A549 (cell line): Measurements from ENCODE around the gene TXNRD2. TPM values are rescaled to one million over a fixed set of nuclear protein-coding genes. Genes with fewer than 3 reads are reported as not detected.

Experiments used
- ATAC-seq, 2 experiments: fragments of 200-7000 bp in 1 of 2; fragments of >200 bp in 1 of 2; cut with Nextera tagmentation in 1 of 2; cut with Tn5 transposase in 1 of 2; 3 replicates each; pipeline versions ENCODE4 v1.8.0 to v1.9.1; 2018 to 2020; ENCODE audit warnings: mild to moderate bottlenecking in 1 of 2, moderate library complexity in 1 of 2
- CTCF ChIA-PET: fragments of 300-600 bp; sonication (Branson Sonifier 250); formaldehyde crosslinking; extraction: SDS; loops from one replicate; lab custom pipeline; 2021; ENCODE audit warnings: antibody characterized with exemption, inconsistent platforms; lab: Yijun Ruan, JAX
- POLR2A ChIA-PET: fragments of 350-600 bp; formaldehyde crosslinking; extraction: SDS; loops from one replicate; lab custom pipeline; 2021; ENCODE audit warnings: antibody characterized with exemption, inconsistent platforms; lab: Yijun Ruan, JAX
- DNase-seq, 2 experiments: peaks; one replicate each; pipeline versions ENCODE4 v3.0.0 to v3.0.0-alpha.2; 2011 to 2016; ENCODE audit warnings: low read depth in 1 of 2, low spot score in 1 of 2
- FAIRE-seq: peaks from 2 replicates; lab custom pipeline; 2011; peaks lifted over from hg19 to GRCh38; lab: Jason Lieb, UNC
- H3K27ac ChIP-seq, 2 experiments: fragments of >200 bp; sonication (Bioruptor Twin); formaldehyde crosslinking; 3 replicates each; pipeline ENCODE4 v1.5.1; 2016 to 2017
- H3K4me1 ChIP-seq: fragments of >200 bp; sonication (Bioruptor Twin); formaldehyde crosslinking; 3 replicates; pipeline ENCODE4 v1.6.1; 2016
- H3K4me2 ChIP-seq: fragments of >200 bp; sonication (Bioruptor Twin); formaldehyde crosslinking; 3 replicates; pipeline ENCODE4 v1.6.1; 2016
- H3K4me3 ChIP-seq: fragments of >200 bp; sonication (Bioruptor Twin); formaldehyde crosslinking; 3 replicates; pipeline ENCODE4 v1.5.1; 2016
- H3K9me3 ChIP-seq: fragments of >200 bp; sonication (Bioruptor Twin); formaldehyde crosslinking; 3 replicates; pipeline ENCODE4 v1.6.1; 2016
- CBX2 ChIP-seq: fragments of 200-600 bp; sonication (generic); IDR thresholded peaks from 2 replicates; pipeline ENCODE4 v1.6.1; 2016; ENCODE audit warnings: low read depth, mild to moderate bottlenecking, borderline replicate concordance
- CBX8 ChIP-seq: fragments of 200-600 bp; sonication (generic); IDR thresholded peaks from 2 replicates; pipeline ENCODE4 v1.6.1; 2016
- CEBPB ChIP-seq, 2 experiments: fragments of >200 bp in 1 of 2; sonication (Bioruptor Twin) in 1 of 2; formaldehyde crosslinking in 1 of 2; IDR thresholded peaks; 2 replicates each; pipeline ENCODE4 v1.6.1; 2012 to 2016
- CHD2 ChIP-seq: fragments of 150-350 bp; IDR thresholded peaks from 2 replicates; pipeline ENCODE4 v1.6.1; 2014; ENCODE audit warnings: low read length; ENCODE audit not compliant: partially characterized antibody
- E2F6 ChIP-seq: IDR thresholded peaks from 2 replicates; pipeline ENCODE4 v1.6.1; 2012; ENCODE audit warnings: low read depth, borderline replicate concordance
- ESRRA ChIP-seq: fragments of 150-350 bp; IDR thresholded peaks from 2 replicates; pipeline ENCODE4 v1.6.1; 2014; ENCODE audit warnings: mild to moderate bottlenecking, low read length, borderline replicate concordance
- FOSB ChIP-seq: fragments of 250-450 bp; sonication (Bioruptor Pico); IDR thresholded peaks from 2 replicates; pipeline ENCODE4 v1.5.0; 2020; ENCODE audit warnings: mild to moderate bottlenecking, moderate library complexity
- FOSL2 ChIP-seq, 2 experiments: fragments of 450-650 bp in 1 of 2; fragments of >200 bp in 1 of 2; sonication (Bioruptor Twin) in 1 of 2; formaldehyde crosslinking; IDR thresholded peaks; 2 replicates each; pipeline versions ENCODE4 v1.5.0 to v1.6.1; 2016 to 2020; ENCODE audit warnings: mild to moderate bottlenecking in 1 of 2, moderate library complexity in 1 of 2
- HDAC2 ChIP-seq: fragments of 200-600 bp; sonication (generic); IDR thresholded peaks from 2 replicates; pipeline ENCODE4 v1.6.1; 2016
- HOXA7 ChIP-seq: fragments of 250-450 bp; sonication (Bioruptor Pico); IDR thresholded peaks from 2 replicates; pipeline ENCODE4 v1.5.0; 2020; ENCODE audit warnings: mild to moderate bottlenecking, moderate library complexity
- HOXB13 ChIP-seq: fragments of 250-450 bp; sonication (Bioruptor Pico); IDR thresholded peaks from 2 replicates; pipeline ENCODE4 v1.5.0; 2020; ENCODE audit warnings: low read depth, mild to moderate bottlenecking, moderate library complexity
- HOXB5 ChIP-seq: fragments of 250-450 bp; sonication (Bioruptor Pico); IDR thresholded peaks from 2 replicates; pipeline ENCODE4 v1.5.0; 2020; ENCODE audit warnings: mild to moderate bottlenecking, moderate library complexity
- KDM5A ChIP-seq: fragments of 200-600 bp; sonication (generic); IDR thresholded peaks from 2 replicates; pipeline ENCODE4 v1.6.1; 2016; ENCODE audit warnings: antibody characterized with exemption, mild to moderate bottlenecking
- MAX ChIP-seq: IDR thresholded peaks from 2 replicates; pipeline ENCODE4 v1.6.1; 2012
- POLR2A ChIP-seq: IDR thresholded peaks from 2 replicates; pipeline ENCODE4 v1.6.1; 2012; ENCODE audit warnings: mild to moderate bottlenecking, low read length
- POLR2AphosphoS2 ChIP-seq: conservative IDR thresholded peaks from 2 replicates; pipeline ENCODE4 v1.6.1; 2012; ENCODE audit warnings: low read length, improper control_type of control experiment, inconsistent platforms
- RAD21 ChIP-seq, 2 experiments: fragments of >200 bp in 1 of 2; sonication (Bioruptor Twin) in 1 of 2; formaldehyde crosslinking in 1 of 2; IDR thresholded peaks in 1 of 2; conservative IDR thresholded peaks in 1 of 2; 2 replicates in 1 of 2; 3 replicates in 1 of 2; pipeline ENCODE4 v1.6.1; 2012 to 2018; ENCODE audit warnings: inconsistent platforms in 1 of 2
- RFX5 ChIP-seq: fragments of 450-650 bp; IDR thresholded peaks from 2 replicates; pipeline ENCODE4 v1.7.1; 2014; ENCODE audit warnings: antibody characterized with exemption, mild to moderate bottlenecking, moderate library complexity
- SREBF2 ChIP-seq: fragments of 450-650 bp; IDR thresholded peaks from 2 replicates; pipeline ENCODE4 v1.6.1; 2014; ENCODE audit warnings: mild to moderate bottlenecking, moderate library complexity
- TFCP2L1 ChIP-seq: fragments of 250-450 bp; sonication (Bioruptor Pico); IDR thresholded peaks from 2 replicates; pipeline ENCODE4 v1.5.0; 2021; ENCODE audit warnings: mild to moderate bottlenecking
- TP53 ChIP-seq: fragments of 250-450 bp; sonication (Bioruptor Pico); IDR thresholded peaks from 2 replicates; pipeline ENCODE4 v1.5.0; 2021; ENCODE audit warnings: mild to moderate bottlenecking, moderate library complexity
- ZFP36 ChIP-seq: fragments of 450-650 bp; IDR thresholded peaks from 2 replicates; pipeline ENCODE4 v1.6.1; 2014; ENCODE audit warnings: borderline replicate concordance; ENCODE audit not compliant: partially characterized antibody
- WGBS: methylation state at CpG from one replicate; pipeline ENCODE4 v1.1.6; 2017; ENCODE audit errors: missing lambda C conversion rate; 5-methylcytosine and 5-hydroxymethylcytosine counted together
- polyA plus RNA-seq, 4 experiments: library from polyadenylated mRNA; depleted of rRNA in 3 of 4; stranded (reverse); fragments of >200 nt; fragmentation: RNase III in 1 of 4; extraction: RNeasy Plus Mini Kit Qiagen cat#74134 plus additional on column Dnase treatment in 1 of 4; gene quantifications; 2 replicates in 3 of 4; 3 replicates in 1 of 4; pipeline ENCODE4 v1.2.3, GENCODE V29; 2011 to 2017

TXNRD2 gene
- polyA plus RNA-seq, 2 of the 4 experiments (the other 2 are of a cell fraction): 16.3 to 25.6 TPM

DNA sequence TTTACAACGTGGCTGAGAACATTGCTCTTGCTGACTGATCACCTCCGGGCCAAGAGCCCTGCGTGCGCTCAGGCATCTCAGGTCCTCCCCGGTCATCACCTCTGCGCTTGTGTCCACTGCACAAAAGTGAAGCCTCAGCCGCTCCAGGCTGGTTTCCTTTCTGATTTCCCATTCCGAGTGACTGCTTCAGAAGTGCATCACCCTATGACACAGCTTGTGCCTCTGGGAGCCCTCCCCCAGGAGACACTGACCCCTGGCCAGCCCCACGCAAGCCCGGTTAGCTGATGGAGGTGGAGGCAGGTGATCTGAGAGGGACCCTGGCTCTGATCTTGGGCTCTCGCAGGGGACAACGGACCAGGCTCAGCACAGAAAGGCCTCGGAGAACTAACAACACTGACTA lies 48.7 kb downstream of the TXNRD2 start:
- 85% methylated on average over 13 of the region's 13 CpGs for WGBS
- Histone ChIP-seq H3K27ac (no peak overlapping the region), H3K4me2 (no peak overlapping the region), H3K9me3 (no peaks in the 10 kb centered on the region), H3K4me1 (peaks cover 14% of the 10 kb centered on the region), H3K4me3 (no peak overlapping the region)
- DNase-seq (no peak), FAIRE-seq (no peak), ATAC-seq (no peak)
- no peak for TF ChIP-seq HOXB13 (CRISPR knock-in tag)
- no peak for TF ChIP-seq E2F6
- no peak for TF ChIP-seq CHD2
- TF ChIP-seq POLR2A: no peak
- TF ChIP-seq TFCP2L1 (CRISPR knock-in tag): no peak
- no peak for TF ChIP-seq SREBF2
- no peak for TF ChIP-seq FOSB (CRISPR knock-in tag)
- no peak for TF ChIP-seq RAD21 (conservative IDR thresholded peaks at IDR 0.05 in 1 of 2, IDR thresholded peaks at IDR 0.05 in 1 of 2)
- TF ChIP-seq CBX8: no peak
- ChIA-PET CTCF (interaction anchor here (1.0 to 2.2 kb wide), 2 partner anchors 11 to 162 kb away, joined by 3 to 9 read pairs; no protein-coding TSS in a partner anchor), POLR2A (no interaction called here)

DNA sequence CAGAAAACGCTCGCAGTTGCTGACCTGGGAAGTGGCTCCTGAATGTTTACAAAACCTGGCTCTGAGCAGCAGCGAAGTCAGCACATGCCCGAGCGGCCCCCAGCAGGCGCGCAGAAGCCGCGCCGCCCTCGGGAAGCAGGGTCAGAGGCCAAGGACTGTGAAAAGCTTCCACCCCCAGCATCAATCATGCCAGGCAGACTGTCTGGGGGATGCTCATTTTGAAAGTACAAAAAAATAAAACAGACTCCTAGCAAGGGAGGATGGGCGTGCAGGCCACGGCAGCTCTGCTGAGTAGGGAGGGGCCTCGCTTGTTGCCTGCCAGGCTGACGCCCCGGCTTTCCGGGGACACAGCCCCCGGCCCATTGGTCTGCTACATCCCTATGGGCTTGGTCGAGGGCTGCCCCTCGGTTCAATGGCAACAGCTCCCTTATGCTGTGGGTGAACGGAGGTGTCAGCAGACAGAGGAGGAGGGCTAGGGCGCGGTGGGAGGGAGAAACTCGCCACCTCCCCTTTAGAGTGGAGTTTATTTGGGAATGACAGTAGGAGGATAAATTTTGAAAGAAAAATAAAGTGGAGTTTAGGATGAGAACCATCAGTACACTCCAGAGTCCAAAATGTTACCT lies 49.2 kb downstream of the TXNRD2 start:
- 85% methylated on average over 19 of the region's 24 CpGs for WGBS

DNA sequence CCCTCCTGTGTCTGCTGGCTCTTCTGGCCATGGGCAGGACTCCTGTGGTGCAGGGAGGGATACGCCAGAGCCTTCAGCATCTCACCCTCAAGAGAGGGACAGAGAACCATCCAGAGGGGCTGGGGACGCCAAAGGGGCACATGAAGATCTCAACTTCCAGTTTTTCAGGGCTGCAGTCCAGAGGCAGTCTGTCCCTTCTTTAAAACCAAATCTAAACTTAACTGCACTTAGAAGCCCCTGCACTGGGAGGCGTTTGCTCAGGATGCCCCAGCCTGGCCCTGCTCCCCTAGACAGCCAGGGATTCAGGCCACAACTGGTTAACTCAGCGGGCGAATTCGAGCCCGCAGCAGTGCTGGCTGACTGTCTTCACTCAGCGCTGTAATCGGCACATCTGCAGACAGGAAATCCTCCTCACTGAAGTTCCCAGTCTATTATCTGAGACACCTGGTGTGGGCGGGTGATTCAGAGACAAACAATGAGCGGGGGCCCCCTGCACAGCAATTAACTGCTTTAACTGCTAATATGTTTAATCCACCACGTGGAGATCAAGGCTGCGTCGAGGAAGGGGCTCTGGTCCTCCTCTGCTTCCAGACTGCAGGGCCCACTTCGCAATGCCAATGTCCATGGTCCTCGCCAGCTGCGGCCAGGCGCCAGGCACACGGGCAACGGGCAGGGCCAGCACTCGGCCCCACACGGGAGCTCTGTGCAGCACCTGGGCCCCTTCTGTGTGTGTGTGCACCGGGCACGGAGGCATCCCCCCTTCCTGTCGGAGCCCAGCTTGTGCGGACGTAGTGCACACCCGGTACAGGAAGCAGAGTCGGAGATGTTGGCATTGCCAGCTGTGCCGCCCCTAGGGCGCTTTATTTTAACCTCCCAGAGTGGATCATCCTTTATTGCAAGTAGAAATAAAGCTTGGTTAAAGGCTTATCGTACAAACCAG lies 50.0 kb downstream of the TXNRD2 start:
- peak overlapping the region in 1 of 2 experiments; percentile 62; a peak in 3 of 6 replicates for H3K27ac ChIP-seq
- TF ChIP-seq RFX5: no peak
- TF ChIP-seq MAX: no peak
- no peak for TF ChIP-seq KDM5A
- TF ChIP-seq HOXB5: no peak
- no peak for TF ChIP-seq POLR2AphosphoS2
- no peak for TF ChIP-seq HDAC2
- TF ChIP-seq CEBPB (IDR thresholded peaks at IDR 0.05): no peak
- TF ChIP-seq TP53 (CRISPR knock-in tag): no peak
- TF ChIP-seq CBX2: no peak
- TF ChIP-seq POLR2A: no peak
- no peak for TF ChIP-seq FOSL2 (IDR thresholded peaks at IDR 0.05)
- no peak for TF ChIP-seq FOSL2 (CRISPR knock-in tag; IDR thresholded peaks at IDR 0.05)
- no peak for TF ChIP-seq ZFP36
- ChIA-PET POLR2A (no interaction called here), CTCF (interaction anchor here (0.7 to 4.2 kb wide), 6 partner anchors 10 to 161 kb away, joined by 3 to 23 read pairs (median 4); no protein-coding TSS in a partner anchor)
- H3K4me3 ChIP-seq: no peak overlapping the region
- ATAC-seq: peak in 1 of 2 experiments; percentile 39; a peak in 2 of 6 replicates
- 62% methylated on average over 18 of the region's 32 CpGs for WGBS
- FAIRE-seq: no peak
- H3K4me1 ChIP-seq: peaks cover 14% of the 10 kb centered on the region
- no peaks in the 10 kb centered on the region for H3K9me3 ChIP-seq
- DNase-seq: no peak
- peak overlapping the region; percentile 30; the same call in 1 of the 3 replicates for H3K4me2 ChIP-seq

More for the DNA sequence above, 49.2 kb downstream of the TXNRD2 start:
- Histone ChIP-seq H3K4me2 (no peak overlapping the region), H3K9me3 (no peaks in the 10 kb centered on the region), H3K27ac (peak overlapping the region in 1 of 2 experiments; percentile 62; a peak in 2 of 6 replicates), H3K4me3 (no peak overlapping the region), H3K4me1 (peaks cover 14% of the 10 kb centered on the region)
- TF ChIP-seq HOXA7 (CRISPR knock-in tag) (no peak), ESRRA (no peak)
- ATAC-seq (no peak), DNase-seq (no peak), FAIRE-seq (no peak)
- ChIA-PET POLR2A (no interaction called here), CTCF (interaction anchor here (0.7 to 4.2 kb wide), 6 partner anchors 11 to 162 kb away, joined by 3 to 23 read pairs (median 4); no protein-coding TSS in a partner anchor)
